Sigmoid colon (tissue), 7 donors: ENCODE results near the gene ROR1. TPM values are rescaled to one million over a fixed set of nuclear protein-coding genes. Genes with fewer than 3 reads are reported as not detected.

Source experiments
- DNase-seq: peaks from one replicate; pipeline ENCODE4 v3.0.0-alpha.2; 2019
- H3K27ac ChIP-seq, 4 donors: fragments of 200-600 bp; sonication (generic); one replicate each; pipeline ENCODE4 v1.5.1; 2016 to 2019; ENCODE audit warnings: mild to moderate bottlenecking in 1 of 4
- H3K27me3 ChIP-seq, 3 donors: fragments of 200-600 bp; sonication (generic); one replicate each; pipeline ENCODE4 v1.5.1; 2019; ENCODE audit warnings: mild to moderate bottlenecking in 1 of 3
- H3K36me3 ChIP-seq, 4 donors: fragments of 200-600 bp; sonication (generic); one replicate each; pipeline ENCODE4 v1.5.1; 2016 to 2019
- H3K4me1 ChIP-seq, 4 donors: fragments of 200-600 bp; sonication (generic); one replicate each; pipeline ENCODE4 v1.5.1; 2017 to 2019
- H3K4me3 ChIP-seq, 4 donors: fragments of 200-600 bp; sonication (generic); one replicate each; pipeline ENCODE4 v1.5.1; 2017 to 2019; ENCODE audit warnings: mild to moderate bottlenecking in 2 of 4, moderate library complexity in 1 of 4
- H3K9me3 ChIP-seq, 4 donors: fragments of 200-600 bp in 3 of 4; sonication (generic) in 3 of 4; one replicate each; pipeline versions ENCODE4 v1.5.1 to v1.6.1; 2013 to 2019
- EP300 ChIP-seq, 4 donors: sonication (generic); formaldehyde crosslinking; IDR thresholded peaks; one replicate each; pipeline ENCODE4 v1.6.1; 2017; ENCODE audit warnings: antibody characterized with exemption in 4 of 4
- POLR2A ChIP-seq, 2 donors: fragments of 450-650 bp; IDR thresholded peaks; one replicate each; pipeline ENCODE4 v1.6.1; 2016; ENCODE audit warnings: antibody characterized with exemption in 2 of 2, mild to moderate bottlenecking in 2 of 2, moderate library complexity in 2 of 2
- POLR2AphosphoS5 ChIP-seq, 4 donors: sonication (generic); formaldehyde crosslinking; IDR thresholded peaks; one replicate each; pipeline ENCODE4 v1.6.1; 2017; ENCODE audit warnings: antibody characterized with exemption in 4 of 4
- WGBS, 2 donors: extraction: QIAGEN DNeasy Blood & Tissue Kit; methylation state at CpG; one replicate each; pipeline ENCODE4 v1.1.7; 2013; 5-methylcytosine and 5-hydroxymethylcytosine counted together
- intact Hi-C: fragments of 100-400 bp; cut with DNase I; formaldehyde crosslinking; loops from one replicate; pipeline ENCODE4 v1.15.1; 2023
- polyA plus RNA-seq, 3 donors: library from polyadenylated mRNA; stranded (reverse); fragments of 200-250 nt; gene quantifications; one replicate each; pipeline ENCODE4 v1.2.3, GENCODE V29; 2013
- total RNA-seq, 4 donors: library from RNA; depleted of rRNA; stranded (reverse); fragments of >200 nt; gene quantifications; one replicate each; pipeline ENCODE4 v1.1.0, GENCODE V29; 2016
- TF ChIP-seq, protein P1 (sequence below), 4 experiments: fragments of 450-650 bp in 3 of 4; fragments of 200-600 bp in 1 of 4; IDR thresholded peaks; one replicate each; pipeline ENCODE4 v1.5.1; 2016 to 2019; ENCODE audit warnings: antibody characterized with exemption in 4 of 4, mild to moderate bottlenecking in 3 of 4, moderate library complexity in 2 of 4
- donor health status: healthy with polysubstance abuse.
- donor health status: Bipolar disorder and iron deficiency.
- donor health status: healthy.

ROR1 gene
- total and polyA plus RNA-seq, 7 donors = under 0.01 to 37.1 (median 27.3) TPM

DNA sequence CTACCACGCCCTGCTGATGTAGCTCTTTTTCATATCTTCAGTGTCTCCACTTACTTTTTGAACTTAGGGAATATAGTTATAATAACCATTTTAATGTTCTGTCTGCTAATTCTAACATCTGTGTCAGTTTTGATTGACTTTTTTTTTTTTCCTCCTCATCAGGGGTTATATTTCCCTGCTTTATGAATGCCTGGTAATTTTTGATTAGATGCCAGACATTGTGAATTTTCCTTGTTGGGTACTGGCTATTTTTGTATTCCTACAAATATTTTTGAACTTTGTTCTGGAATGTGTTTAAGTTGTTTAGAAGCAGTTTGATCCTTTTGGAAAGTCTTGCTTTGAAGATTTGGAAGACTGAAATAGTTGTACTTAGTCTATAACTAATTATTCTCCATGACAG is 82.1 kb downstream of the ROR1 start:
- 89 to 98% methylated on average over 1 of the region's 1 CpG for WGBS, 2 donors
- intact Hi-C loops = no loop called here
- H3K36me3 ChIP-seq = no peaks in the 10 kb centered on the region
- no peak for DNase-seq
- H3K4me3 ChIP-seq = no peak overlapping the region
- no peak for TF ChIP-seq EP300 (IDR thresholded peaks at IDR 0.05)
- TF ChIP-seq POLR2A (IDR thresholded peaks at IDR 0.05) = no peak
- TF ChIP-seq POLR2AphosphoS5 (IDR thresholded peaks at IDR 0.05) = no peak
- TF ChIP-seq, protein P1, sequence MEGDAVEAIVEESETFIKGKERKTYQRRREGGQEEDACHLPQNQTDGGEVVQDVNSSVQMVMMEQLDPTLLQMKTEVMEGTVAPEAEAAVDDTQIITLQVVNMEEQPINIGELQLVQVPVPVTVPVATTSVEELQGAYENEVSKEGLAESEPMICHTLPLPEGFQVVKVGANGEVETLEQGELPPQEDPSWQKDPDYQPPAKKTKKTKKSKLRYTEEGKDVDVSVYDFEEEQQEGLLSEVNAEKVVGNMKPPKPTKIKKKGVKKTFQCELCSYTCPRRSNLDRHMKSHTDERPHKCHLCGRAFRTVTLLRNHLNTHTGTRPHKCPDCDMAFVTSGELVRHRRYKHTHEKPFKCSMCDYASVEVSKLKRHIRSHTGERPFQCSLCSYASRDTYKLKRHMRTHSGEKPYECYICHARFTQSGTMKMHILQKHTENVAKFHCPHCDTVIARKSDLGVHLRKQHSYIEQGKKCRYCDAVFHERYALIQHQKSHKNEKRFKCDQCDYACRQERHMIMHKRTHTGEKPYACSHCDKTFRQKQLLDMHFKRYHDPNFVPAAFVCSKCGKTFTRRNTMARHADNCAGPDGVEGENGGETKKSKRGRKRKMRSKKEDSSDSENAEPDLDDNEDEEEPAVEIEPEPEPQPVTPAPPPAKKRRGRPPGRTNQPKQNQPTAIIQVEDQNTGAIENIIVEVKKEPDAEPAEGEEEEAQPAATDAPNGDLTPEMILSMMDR (IDR thresholded peaks at IDR 0.05) = no peak
- H3K27me3 ChIP-seq = no peaks in the 10 kb centered on the region
- no peak overlapping the region for H3K27ac ChIP-seq
- peaks cover 0 to 23% (median 8%) of the 10 kb centered on the region in 4 donors for H3K4me1 ChIP-seq
- H3K9me3 ChIP-seq = no peaks in the 10 kb centered on the region

DNA sequence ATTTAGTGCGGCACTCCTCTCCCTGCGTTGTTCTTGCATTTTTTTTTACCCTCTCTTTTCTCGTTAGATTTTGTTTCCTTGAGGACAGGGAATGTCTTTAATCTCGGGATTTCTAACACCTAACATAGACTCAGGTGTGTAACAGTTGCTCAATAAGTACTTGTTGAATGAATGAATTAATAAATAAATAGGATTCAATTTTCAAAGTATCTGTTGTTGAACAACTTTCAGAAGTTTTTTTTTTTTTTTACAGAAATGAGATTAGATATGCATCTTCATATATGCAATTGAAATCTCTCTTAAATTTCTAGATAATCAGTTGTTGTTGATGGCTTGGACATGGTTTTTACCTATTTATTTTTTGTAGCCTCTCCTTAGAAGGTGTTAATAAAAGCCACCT is 83.1 kb downstream of the ROR1 start:
- no peak overlapping the region for H3K27ac ChIP-seq
- TF ChIP-seq, protein P1 (IDR thresholded peaks at IDR 0.05) = no peak
- no peak for TF ChIP-seq EP300 (IDR thresholded peaks at IDR 0.05)
- TF ChIP-seq POLR2A (IDR thresholded peaks at IDR 0.05) = no peak
- TF ChIP-seq POLR2AphosphoS5 (IDR thresholded peaks at IDR 0.05) = no peak
- H3K36me3 ChIP-seq = no peaks in the 10 kb centered on the region
- H3K4me1 ChIP-seq = peaks cover 0 to 33% (median 16%) of the 10 kb centered on the region in 4 donors
- H3K9me3 ChIP-seq = no peaks in the 10 kb centered on the region
- no peak for DNase-seq
- no peaks in the 10 kb centered on the region for H3K27me3 ChIP-seq
- intact Hi-C loops = no loop called here
- 90 to 93% methylated on average over 4 of the region's 4 CpGs for WGBS, 2 donors
- no peak overlapping the region for H3K4me3 ChIP-seq

DNA sequence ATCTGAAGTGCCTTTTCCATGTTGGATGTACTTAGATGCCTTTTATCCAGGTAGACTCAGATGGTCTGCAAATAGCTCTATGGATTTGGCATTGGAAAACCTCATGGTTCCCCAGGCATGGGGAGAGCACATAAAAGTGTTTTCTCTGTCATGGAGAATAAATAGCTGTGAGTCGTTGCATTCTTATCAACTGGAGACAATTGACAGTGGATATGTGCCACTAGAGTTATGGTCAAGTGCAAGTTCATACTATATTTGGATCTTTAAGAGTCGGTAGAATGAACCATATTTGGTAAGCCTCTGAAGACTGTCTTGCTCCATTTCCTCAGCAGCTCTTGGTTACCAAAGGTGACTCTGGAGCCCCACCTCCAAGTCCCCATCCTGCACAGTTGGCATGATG is 83.7 kb downstream of the ROR1 start:
- no peaks in the 10 kb centered on the region for H3K9me3 ChIP-seq
- H3K27ac ChIP-seq = no peak overlapping the region
- peaks cover 0 to 37% (median 22%) of the 10 kb centered on the region in 4 donors for H3K4me1 ChIP-seq
- H3K27me3 ChIP-seq = no peaks in the 10 kb centered on the region
- no peak for DNase-seq
- TF ChIP-seq EP300 (IDR thresholded peaks at IDR 0.05) (no peak), POLR2A (IDR thresholded peaks at IDR 0.05) (no peak), POLR2AphosphoS5 (IDR thresholded peaks at IDR 0.05) (no peak)
- TF ChIP-seq, protein P1 (IDR thresholded peaks at IDR 0.05) = no peak
- no peaks in the 10 kb centered on the region for H3K36me3 ChIP-seq
- 69 to 80% methylated on average over 2 of the region's 2 CpGs for WGBS, 2 donors
- no peak overlapping the region for H3K4me3 ChIP-seq
- intact Hi-C loops = no loop called here

DNA sequence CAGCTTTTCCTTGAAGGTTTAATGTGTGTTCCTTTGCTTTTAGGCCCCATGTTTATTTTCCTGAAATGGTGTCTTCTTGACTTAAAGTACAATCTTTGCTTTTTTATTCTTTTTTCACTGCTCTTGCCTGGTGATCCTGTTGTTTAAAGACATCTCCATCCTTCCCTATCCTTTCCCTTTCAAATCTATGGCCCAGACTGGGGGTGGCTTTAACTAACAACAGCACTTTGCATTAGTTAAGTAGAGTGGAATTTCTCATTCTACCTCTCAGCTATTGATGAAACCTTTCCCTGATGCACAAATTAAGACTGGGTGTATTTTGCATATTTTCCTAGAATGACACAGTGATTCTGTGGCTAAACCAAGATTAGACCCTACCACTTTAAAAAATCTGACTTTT is 84.3 kb downstream of the ROR1 start:
- Histone ChIP-seq H3K27me3 (no peaks in the 10 kb centered on the region), H3K27ac (no peak overlapping the region), H3K4me1 (peaks cover 0 to 44% (median 26%) of the 10 kb centered on the region in 4 donors), H3K36me3 (no peaks in the 10 kb centered on the region), H3K9me3 (no peaks in the 10 kb centered on the region), H3K4me3 (no peak overlapping the region)
- intact Hi-C loops = no loop called here
- no peak for DNase-seq
- TF ChIP-seq POLR2A (IDR thresholded peaks at IDR 0.05) (no peak), POLR2AphosphoS5 (IDR thresholded peaks at IDR 0.05) (no peak), EP300 (IDR thresholded peaks at IDR 0.05) (no peak)

DNA sequence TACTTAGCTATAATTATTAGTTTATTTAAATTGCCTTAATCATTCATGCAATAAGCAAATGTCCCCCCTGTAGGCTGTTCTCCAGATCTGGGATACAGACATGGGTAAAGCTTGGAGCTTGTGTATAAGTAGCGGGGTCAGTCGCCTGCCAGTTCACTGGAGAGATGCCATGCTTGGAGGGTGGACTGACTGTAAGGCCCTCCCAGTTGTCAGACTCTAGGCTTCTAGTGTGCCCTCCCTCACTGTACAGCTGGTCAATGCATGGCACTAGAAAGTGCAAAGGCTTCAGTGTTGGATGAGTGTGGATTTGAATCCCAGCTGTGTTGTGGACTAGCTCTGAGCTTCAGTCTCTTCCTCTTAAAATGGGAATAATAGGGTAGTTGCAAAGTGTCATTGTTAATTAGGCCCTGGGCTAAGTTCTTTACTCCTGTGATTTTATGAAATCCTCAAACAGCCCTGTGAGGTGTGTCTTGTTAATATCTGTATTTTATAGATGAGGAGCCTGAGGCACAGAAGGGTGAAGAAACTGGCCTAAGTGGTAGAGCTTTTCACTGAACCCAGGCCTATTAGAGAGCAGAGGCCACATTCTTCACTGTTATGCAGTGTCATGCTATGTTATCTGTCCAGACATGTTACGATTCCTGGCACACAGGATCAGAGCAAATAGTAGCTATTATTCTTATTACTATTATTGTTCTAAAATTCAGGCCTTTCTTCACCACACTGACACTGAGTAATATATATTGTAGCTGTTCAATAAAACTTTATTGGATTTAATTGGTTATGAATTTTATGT is 85.9 kb downstream of the ROR1 start:
- no peak for DNase-seq
- Histone ChIP-seq H3K4me1 (peaks cover 0 to 50% (median 37%) of the 10 kb centered on the region in 4 donors), H3K27me3 (no peaks in the 10 kb centered on the region), H3K4me3 (no peak overlapping the region), H3K36me3 (no peaks in the 10 kb centered on the region), H3K9me3 (no peaks in the 10 kb centered on the region), H3K27ac (no peak overlapping the region)
- intact Hi-C loops = no loop called here
- TF ChIP-seq POLR2AphosphoS5 (IDR thresholded peaks at IDR 0.05) = no peak
- TF ChIP-seq, protein P1 (IDR thresholded peaks at IDR 0.05) = no peak
- no peak for TF ChIP-seq EP300 (IDR thresholded peaks at IDR 0.05)
- TF ChIP-seq POLR2A (IDR thresholded peaks at IDR 0.05) = no peak
- 96 to 97% methylated on average over 3 of the region's 3 CpGs for WGBS, 2 donors
